Right atrium auricular region (tissue), 2 donors: ENCODE data around the gene CMKLR1. TPM values are rescaled to one million over a fixed set of nuclear protein-coding genes. Genes with fewer than 3 reads are reported as not detected.

ENCODE experiments used
- DNase-seq: peaks from one replicate; pipeline ENCODE4 v3.0.0-alpha.2; 2019; ENCODE audit warnings: low spot score
- H3K27ac ChIP-seq, 2 donors: fragments of 200-600 bp; sonication (generic); 1 replicate in 1 of 2; 2 replicates in 1 of 2; pipeline ENCODE4 v1.5.1; 2016 to 2019
- H3K27me3 ChIP-seq, 2 donors: fragments of 200-600 bp; sonication (generic); one replicate each; pipeline versions ENCODE4 v1.5.1 to v1.6.0; 2017 to 2019
- H3K36me3 ChIP-seq: fragments of 200-600 bp; sonication (generic); one replicate; pipeline ENCODE4 v1.5.1; 2016
- H3K4me1 ChIP-seq, 2 donors: fragments of 200-600 bp; sonication (generic); one replicate each; pipeline versions ENCODE4 v1.5.1 to v1.6.0; 2017 to 2019
- H3K4me3 ChIP-seq, 2 donors: fragments of 200-600 bp; sonication (generic); 1 replicate in 1 of 2; 2 replicates in 1 of 2; pipeline ENCODE4 v1.5.1; 2017 to 2019; ENCODE audit warnings: mild to moderate bottlenecking in 1 of 2, moderate library complexity in 1 of 2
- H3K9me3 ChIP-seq, 2 donors: fragments of 200-600 bp; sonication (generic); one replicate each; pipeline ENCODE4 v1.5.1; 2019
- CTCF ChIP-seq, 2 donors: fragments of 200-600 bp; sonication (generic); IDR thresholded peaks; one replicate each; pipeline ENCODE4 v1.5.1; 2019; ENCODE audit warnings: antibody characterized with exemption in 2 of 2
- total RNA-seq, 2 donors: library from RNA; depleted of rRNA; stranded (reverse); fragments of >200 nt; gene quantifications; one replicate each; pipeline ENCODE4 v1.1.0, GENCODE V29; 2016

CMKLR1 gene
- total RNA-seq, 2 donors from 2014 or later: 6.2 to 11.0 TPM

- TF ChIP-seq CTCF (IDR thresholded peaks at IDR 0.05): no peak
- no peak overlapping the region for H3K4me3 ChIP-seq
- peak; percentile 77 for DNase-seq
- no peaks in the 10 kb centered on the region for H3K27me3 ChIP-seq
- peak overlapping the region in 1 of 2 donors; percentile 29 for H3K27ac ChIP-seq
- no peaks in the 10 kb centered on the region for H3K36me3 ChIP-seq
- peaks cover 0 to 25% of the 10 kb centered on the region in 2 donors for H3K4me1 ChIP-seq
- H3K9me3 ChIP-seq: no peaks in the 10 kb centered on the region
Measured at GRCh38 chr12:108332791-108333382, 6.2 kb downstream of the CMKLR1 start.

GRCh38 chr12:108328420-108328819, 10.7 kb downstream of the CMKLR1 start:
- Histone ChIP-seq H3K4me1 (peaks cover 0 to 18% of the 10 kb centered on the region in 2 donors), H3K27ac (peak overlapping the region; percentile 28 to 59), H3K4me3 (no peak overlapping the region), H3K36me3 (no peaks in the 10 kb centered on the region), H3K27me3 (no peaks in the 10 kb centered on the region), H3K9me3 (no peaks in the 10 kb centered on the region)
- no peak for TF ChIP-seq CTCF (IDR thresholded peaks at IDR 0.05)
- DNase-seq: no peak

GRCh38 chr12:108327621-108328344, 11.3 kb downstream of the CMKLR1 start:
- H3K4me1 ChIP-seq: peaks cover 0 to 11% of the 10 kb centered on the region in 2 donors
- H3K27me3 ChIP-seq: no peaks in the 10 kb centered on the region
- H3K4me3 ChIP-seq: no peak overlapping the region
- no peak for TF ChIP-seq CTCF (IDR thresholded peaks at IDR 0.05)
- no peaks in the 10 kb centered on the region for H3K36me3 ChIP-seq
- no peak for DNase-seq
- peak overlapping the region; percentile 28 to 59 for H3K27ac ChIP-seq
- H3K9me3 ChIP-seq: no peaks in the 10 kb centered on the region

GRCh38 chr12:108326254-108326750, 12.8 kb downstream of the CMKLR1 start:
- Histone ChIP-seq H3K9me3 (no peaks in the 10 kb centered on the region), H3K4me1 (peaks cover 0 to 6% of the 10 kb centered on the region in 2 donors)

GRCh38 chr12:108325549-108325948, 13.6 kb downstream of the CMKLR1 start:
- no peaks in the 10 kb centered on the region for H3K9me3 ChIP-seq
- no peaks in the 10 kb centered on the region for H3K27me3 ChIP-seq
- H3K4me1 ChIP-seq: peaks cover 0 to 6% of the 10 kb centered on the region in 2 donors
- H3K36me3 ChIP-seq: no peaks in the 10 kb centered on the region
- H3K4me3 ChIP-seq: no peak overlapping the region
- H3K27ac ChIP-seq: no peak overlapping the region
- no peak for TF ChIP-seq CTCF (IDR thresholded peaks at IDR 0.05)
- DNase-seq: no peak

More at GRCh38 chr12:108326254-108326750, 12.8 kb downstream of the CMKLR1 start:
- no peaks in the 10 kb centered on the region for H3K36me3 ChIP-seq
- TF ChIP-seq CTCF (IDR thresholded peaks at IDR 0.05): no peak
- DNase-seq: no peak
- H3K27me3 ChIP-seq: no peaks in the 10 kb centered on the region
- H3K4me3 ChIP-seq: no peak overlapping the region
- H3K27ac ChIP-seq: no peak overlapping the region
